Measurements from ENCODE around the gene C11orf54. TPM values are rescaled to one million over a fixed set of nuclear protein-coding genes. Genes with fewer than 3 reads are reported as not detected.
A peak's percentile ranks its signal among the peaks of the same experiment; 100 is the strongest.
"Not testable (repeated sequence)": the region's sequence is repeated elsewhere in the genome, so short reads cannot be mapped to it uniquely, and the experiment has no call there.

Gene C11orf54
- total RNA-seq, 1 donor, result 10.0 TPM

- no peak for DNase-seq (ENCODE audit: low read depth in 2 of 3, low spot score in 2 of 3)
Measured at GRCh38 chr11:93761910-93762309, 20.4 kb downstream of the C11orf54 start.

GRCh38 chr11:93765551-93765950 lies 24.1 kb downstream of the C11orf54 start:
- no peak for DNase-seq (ENCODE audit: low read depth in 2 of 3, low spot score in 2 of 3)

GRCh38 chr11:93766504-93766903 lies 25.0 kb downstream of the C11orf54 start:
- DNase-seq (ENCODE audit: low read depth in 2 of 3, low spot score in 2 of 3), result no peak

- DNase-seq (ENCODE audit: low read depth in 2 of 3, low spot score in 2 of 3), result no peak
Measured at GRCh38 chr11:93767018-93767417, 25.5 kb downstream of the C11orf54 start.

GRCh38 chr11:93770160-93770559 lies 28.7 kb downstream of the C11orf54 start:
- no peak for DNase-seq (ENCODE audit: low read depth in 2 of 3, low spot score in 2 of 3)

- no peak for DNase-seq (ENCODE audit: low read depth in 2 of 3, low spot score in 2 of 3)
Measured at GRCh38 chr11:93772123-93772522, 30.7 kb downstream of the C11orf54 start.

- DNase-seq (ENCODE audit: low read depth in 2 of 3, low spot score in 2 of 3), result no peak
Measured at GRCh38 chr11:93773045-93773477, 31.6 kb downstream of the C11orf54 start.

- DNase-seq (ENCODE audit: low read depth in 2 of 3, low spot score in 2 of 3), result no peak
Measured at GRCh38 chr11:93773601-93774200, 32.2 kb downstream of the C11orf54 start.

- not testable (repeated sequence) for DNase-seq (ENCODE audit: low read depth in 2 of 3, low spot score in 2 of 3)
Measured at GRCh38 chr11:93774560-93774959, 33.1 kb downstream of the C11orf54 start.

- peak in 2 of 3 donors; percentile 14 to 29 for DNase-seq (ENCODE audit: low read depth in 2 of 3, low spot score in 2 of 3)
Measured at GRCh38 chr11:93775289-93775688, 33.8 kb downstream of the C11orf54 start.

- no peak for DNase-seq (ENCODE audit: low read depth in 2 of 3, low spot score in 2 of 3)
Measured at GRCh38 chr11:93783362-93783761, 41.9 kb downstream of the C11orf54 start.

GRCh38 chr11:93783765-93784144 lies 42.3 kb downstream of the C11orf54 start:
- DNase-seq (ENCODE audit: low read depth in 2 of 3, low spot score in 2 of 3), result peak in 1 of 3 donors; percentile 10

GRCh38 chr11:93784145-93784934 lies 42.9 kb downstream of the C11orf54 start, which contains the start of gene MED17:
TSS of gene MED17 (plus strand) at chr11:93784282. CDS start at chr11:93784514, 232 bp downstream.
- DNase-seq (ENCODE audit: low read depth in 2 of 3, low spot score in 2 of 3), result peak; percentile 70 to 93 (median 92)

- DNase-seq (ENCODE audit: low read depth in 2 of 3, low spot score in 2 of 3), result no peak
Measured at GRCh38 chr11:93784935-93785360, 43.5 kb downstream of the C11orf54 start.

- no peak for DNase-seq (ENCODE audit: low read depth in 2 of 3, low spot score in 2 of 3)
Measured at GRCh38 chr11:93791493-93791892, 50.0 kb downstream of the C11orf54 start.

GRCh38 chr11:93796441-93797231 lies 55.2 kb downstream of the C11orf54 start:
- DNase-seq (ENCODE audit: low read depth in 2 of 3, low spot score in 2 of 3), result no peak

- DNase-seq (ENCODE audit: low read depth in 2 of 3, low spot score in 2 of 3), result no peak
Measured at GRCh38 chr11:93801366-93801765, 59.9 kb downstream of the C11orf54 start.

GRCh38 chr11:93804879-93805278 lies 63.4 kb downstream of the C11orf54 start:
- DNase-seq (ENCODE audit: low read depth in 2 of 3, low spot score in 2 of 3), result no peak

- no peak for DNase-seq (ENCODE audit: low read depth in 2 of 3, low spot score in 2 of 3)
Measured at GRCh38 chr11:93807980-93808379, 66.5 kb downstream of the C11orf54 start.

- DNase-seq (ENCODE audit: low read depth in 2 of 3, low spot score in 2 of 3), result no peak
Measured at GRCh38 chr11:93813974-93814373, 72.5 kb downstream of the C11orf54 start.

All from hematopoietic multipotent progenitor cell (in vitro differentiated cells).